Kidney epithelial cell (primary cell): ENCODE results near the gene EMC6. TPM values are rescaled to one million over a fixed set of nuclear protein-coding genes. Genes with fewer than 3 reads are reported as not detected.

Experiments
- DNase-seq: peaks from one replicate; pipeline ENCODE4 v3.0.0-alpha.2; 2010; ENCODE audit warnings: low read depth
- H3K27me3 ChIP-seq: 2 replicates; pipeline ENCODE4 v1.6.0; 2011; ENCODE audit warnings: low read length; ENCODE audit not compliant: control insufficient read depth, insufficient read depth
- H3K36me3 ChIP-seq: 2 replicates; pipeline ENCODE4 v1.5.1; 2011; ENCODE audit warnings: low read length; ENCODE audit not compliant: control insufficient read depth, insufficient read depth
- H3K4me3 ChIP-seq: 2 replicates; pipeline ENCODE4 v1.5.1; 2011; ENCODE audit warnings: low read depth, mild to moderate bottlenecking, control low read depth, low read length
- total RNA-seq: library from RNA; depleted of rRNA; stranded (reverse); fragments of >200 nt; gene quantifications from 2 replicates; pipeline ENCODE4 v1.2.3, GENCODE V29; 2015
- TF ChIP-seq, protein P1 (sequence below): IDR thresholded peaks from 2 replicates; pipeline ENCODE4 v1.5.1; 2011; ENCODE audit warnings: mild to moderate bottlenecking, moderate library complexity, low read length, control low read depth, inconsistent platforms; ENCODE audit not compliant: insufficient read depth, poor library complexity, severe bottlenecking

Gene EMC6
- total RNA-seq, 1 donor from 2014 or later = 30.0 TPM

DNA sequence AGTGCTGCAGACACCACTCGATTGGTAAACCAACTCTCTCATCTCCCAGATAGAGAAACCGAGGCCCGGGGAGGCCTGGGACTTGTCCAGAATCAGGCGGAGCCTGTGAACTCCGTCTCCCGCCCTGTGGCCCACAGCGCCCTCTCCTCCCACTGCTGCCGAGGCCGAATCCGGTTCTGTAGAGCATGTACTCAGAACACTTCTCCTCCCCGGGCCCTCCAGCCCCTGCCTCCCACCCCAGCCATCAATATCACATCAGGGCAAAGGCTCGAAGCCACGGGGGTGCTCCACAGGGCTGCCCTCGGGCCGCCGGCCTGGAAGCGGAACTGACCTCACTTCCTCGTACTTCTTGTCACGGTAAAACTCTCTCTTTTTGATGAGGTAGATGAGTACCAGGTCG lies 13.0 kb downstream of the EMC6 start:
- no peak for DNase-seq
- H3K4me3 ChIP-seq = no peak overlapping the region
- H3K27me3 ChIP-seq = peaks cover 5% of the 10 kb centered on the region
- H3K36me3 ChIP-seq = no peaks in the 10 kb centered on the region
- TF ChIP-seq, protein P1, sequence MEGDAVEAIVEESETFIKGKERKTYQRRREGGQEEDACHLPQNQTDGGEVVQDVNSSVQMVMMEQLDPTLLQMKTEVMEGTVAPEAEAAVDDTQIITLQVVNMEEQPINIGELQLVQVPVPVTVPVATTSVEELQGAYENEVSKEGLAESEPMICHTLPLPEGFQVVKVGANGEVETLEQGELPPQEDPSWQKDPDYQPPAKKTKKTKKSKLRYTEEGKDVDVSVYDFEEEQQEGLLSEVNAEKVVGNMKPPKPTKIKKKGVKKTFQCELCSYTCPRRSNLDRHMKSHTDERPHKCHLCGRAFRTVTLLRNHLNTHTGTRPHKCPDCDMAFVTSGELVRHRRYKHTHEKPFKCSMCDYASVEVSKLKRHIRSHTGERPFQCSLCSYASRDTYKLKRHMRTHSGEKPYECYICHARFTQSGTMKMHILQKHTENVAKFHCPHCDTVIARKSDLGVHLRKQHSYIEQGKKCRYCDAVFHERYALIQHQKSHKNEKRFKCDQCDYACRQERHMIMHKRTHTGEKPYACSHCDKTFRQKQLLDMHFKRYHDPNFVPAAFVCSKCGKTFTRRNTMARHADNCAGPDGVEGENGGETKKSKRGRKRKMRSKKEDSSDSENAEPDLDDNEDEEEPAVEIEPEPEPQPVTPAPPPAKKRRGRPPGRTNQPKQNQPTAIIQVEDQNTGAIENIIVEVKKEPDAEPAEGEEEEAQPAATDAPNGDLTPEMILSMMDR = no peak

DNA sequence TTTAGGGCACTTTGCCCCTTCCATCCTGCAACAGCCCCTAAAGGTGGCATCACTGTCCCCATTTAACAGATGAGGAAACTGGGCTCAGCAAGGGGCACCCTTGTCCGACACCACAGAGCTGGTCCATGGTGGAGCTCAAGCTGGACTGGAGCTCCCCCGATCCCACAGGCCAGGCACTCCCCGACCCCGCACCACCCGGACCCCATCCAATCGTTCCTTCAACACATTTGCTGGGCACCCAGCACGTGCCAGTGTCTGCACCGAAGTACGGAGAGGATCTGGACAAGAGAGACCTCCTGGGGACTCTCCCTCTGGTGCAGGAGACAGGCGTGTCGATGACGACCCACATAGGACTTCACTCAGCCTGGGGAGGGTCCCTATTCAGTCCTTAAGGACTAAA lies 13.4 kb downstream of the EMC6 start:
- no peak overlapping the region for H3K4me3 ChIP-seq
- no peak for DNase-seq
- H3K36me3 ChIP-seq = no peaks in the 10 kb centered on the region
- H3K27me3 ChIP-seq = peaks cover 5% of the 10 kb centered on the region
- TF ChIP-seq, protein P1 = no peak

DNA sequence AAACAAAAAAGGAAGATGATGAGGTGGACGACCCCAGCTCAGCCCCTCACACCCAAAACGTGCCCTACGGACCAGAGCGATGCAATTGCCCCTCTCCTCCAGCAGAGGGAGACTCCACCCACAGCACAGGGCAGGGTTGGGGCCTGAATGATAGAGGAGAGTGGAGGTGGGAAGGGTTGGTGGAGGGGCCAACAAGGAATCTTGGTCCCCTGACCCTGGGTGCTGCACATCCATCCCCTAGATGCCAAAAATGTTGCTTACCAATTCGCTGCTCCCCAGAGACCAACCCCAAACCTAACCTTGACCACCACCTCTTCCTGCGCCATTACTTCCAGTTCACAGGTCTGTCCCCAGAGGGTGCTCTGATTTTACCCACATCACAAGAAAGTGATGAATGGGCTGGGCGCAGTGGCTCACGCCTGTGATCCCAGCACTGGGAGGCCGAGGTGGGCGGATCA lies 14.5 kb downstream of the EMC6 start:
- Histone ChIP-seq H3K27me3 (peaks cover 5% of the 10 kb centered on the region), H3K36me3 (no peaks in the 10 kb centered on the region), H3K4me3 (no peak overlapping the region)
- no peak for DNase-seq
- TF ChIP-seq, protein P1 = peak; percentile 98

DNA sequence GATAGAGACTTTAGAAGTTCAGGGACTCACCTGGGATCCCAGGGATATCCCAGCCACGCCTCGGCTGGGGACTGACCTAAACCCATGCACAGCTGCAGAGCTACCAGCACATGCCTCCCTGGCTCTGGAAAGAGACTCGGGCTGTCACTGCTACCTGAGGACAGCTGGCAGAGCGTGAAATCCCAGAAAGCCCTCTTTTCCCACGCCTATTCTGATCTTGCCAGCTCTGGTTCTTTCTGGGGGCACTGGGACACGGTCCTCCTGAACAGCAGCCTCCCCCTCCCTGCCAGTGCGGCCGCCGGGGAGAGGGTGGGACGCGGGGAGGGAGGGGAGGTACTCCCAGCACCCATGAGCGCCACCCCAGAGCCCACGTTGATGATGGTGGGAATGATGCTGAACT lies 16.6 kb downstream of the EMC6 start:
- no peak for DNase-seq
- H3K27me3 ChIP-seq = peaks cover 5% of the 10 kb centered on the region
- TF ChIP-seq, protein P1 = no peak
- no peak overlapping the region for H3K4me3 ChIP-seq
- H3K36me3 ChIP-seq = no peaks in the 10 kb centered on the region

DNA sequence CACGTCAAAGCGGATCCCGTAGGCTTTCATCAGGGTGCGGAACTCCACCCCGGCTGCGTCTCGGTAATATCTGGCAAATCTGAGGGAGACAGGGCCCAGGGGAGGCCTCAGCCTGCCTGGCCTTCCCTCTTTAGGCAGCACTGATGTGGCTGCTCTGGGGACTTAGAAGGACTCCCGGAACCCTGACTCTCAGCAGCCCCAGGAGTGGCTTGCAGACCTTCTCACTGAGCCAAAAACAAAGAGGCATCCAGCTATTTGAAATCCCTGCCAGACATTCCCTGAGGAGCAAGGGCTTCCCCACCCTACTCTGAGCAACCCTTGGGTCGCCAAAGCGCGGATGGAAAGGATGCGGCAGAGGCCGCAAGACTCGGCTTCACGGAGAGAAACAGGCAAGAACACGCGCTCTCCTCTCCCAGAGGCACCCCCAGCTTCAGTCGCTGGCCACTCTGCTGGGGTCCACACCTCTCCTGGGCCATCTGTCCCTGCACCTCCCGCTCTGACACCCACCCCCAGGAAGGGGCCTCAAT lies 19.5 kb downstream of the EMC6 start:
- H3K36me3 ChIP-seq = no peaks in the 10 kb centered on the region
- TF ChIP-seq, protein P1 = no peak

DNA sequence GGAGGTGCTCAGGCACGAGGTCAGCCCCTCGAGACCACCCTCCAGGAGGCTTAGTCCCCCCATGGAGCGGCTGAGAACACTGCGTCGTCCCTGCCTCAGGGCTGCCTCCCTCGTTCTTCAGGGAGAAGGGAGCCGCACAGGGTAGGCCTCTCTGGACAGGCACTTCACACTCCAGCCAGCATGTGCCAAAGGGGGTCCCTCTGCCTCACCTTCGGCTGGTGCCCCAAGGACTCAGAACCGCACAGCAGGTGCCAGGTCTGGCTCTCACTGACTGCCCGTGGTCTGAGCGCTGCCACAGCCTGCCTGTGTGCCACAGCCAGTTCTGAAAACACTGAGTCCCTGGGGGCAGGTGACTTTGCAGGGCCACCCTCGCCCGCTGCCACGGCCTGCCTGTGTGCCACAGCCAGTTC lies 20.2 kb downstream of the EMC6 start:
- Histone ChIP-seq H3K27me3 (peaks cover 5% of the 10 kb centered on the region), H3K36me3 (no peaks in the 10 kb centered on the region), H3K4me3 (no peak overlapping the region)
- TF ChIP-seq, protein P1 = no peak
- no peak for DNase-seq

More for the DNA sequence above, 19.5 kb downstream of the EMC6 start:
- Histone ChIP-seq H3K27me3 (peaks cover 5% of the 10 kb centered on the region), H3K4me3 (no peak overlapping the region)
- DNase-seq = no peak
